M059J (cell line): ENCODE data around the gene MACROD2. TPM values are rescaled to one million over a fixed set of nuclear protein-coding genes. Genes with fewer than 3 reads are reported as not detected.
"Not testable (repeated sequence)": the region's sequence is repeated elsewhere in the genome, so short reads cannot be mapped to it uniquely, and the experiment has no call there.

Source experiments
- DNase-seq: peaks from one replicate; pipeline ENCODE4 v3.0.0-alpha.2; 2012; ENCODE audit warnings: low read depth
- total RNA-seq: library from RNA; depleted of rRNA; stranded (reverse); fragments of >200 nt; shearing (Covaris generic); gene quantifications from 2 replicates; pipeline ENCODE4 v1.2.3, GENCODE V29; 2014

Gene MACROD2
- total RNA-seq, 1 experiment from 2014 or later = 1.8 TPM

DNA sequence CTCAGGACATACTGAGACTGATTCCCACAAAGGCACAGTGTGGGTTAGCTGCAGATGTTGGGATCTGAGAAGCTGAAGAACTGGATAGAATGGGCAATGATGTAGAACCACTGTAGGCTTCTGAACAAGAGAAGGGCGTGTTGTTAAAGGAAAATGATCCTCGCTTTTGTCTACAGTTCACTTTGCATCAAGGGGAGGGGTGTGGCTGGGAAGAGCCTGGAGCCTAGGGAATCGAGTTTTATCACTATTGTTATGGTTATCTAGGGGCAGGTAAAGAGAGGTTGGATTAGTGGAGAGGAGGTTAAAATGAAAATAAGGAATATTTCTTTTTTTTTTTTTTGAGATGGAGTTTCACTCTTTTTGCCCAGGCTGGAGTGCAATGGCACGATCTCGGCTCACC lies 1809.8 kb downstream of the MACROD2 start:
- no peak for DNase-seq

DNA sequence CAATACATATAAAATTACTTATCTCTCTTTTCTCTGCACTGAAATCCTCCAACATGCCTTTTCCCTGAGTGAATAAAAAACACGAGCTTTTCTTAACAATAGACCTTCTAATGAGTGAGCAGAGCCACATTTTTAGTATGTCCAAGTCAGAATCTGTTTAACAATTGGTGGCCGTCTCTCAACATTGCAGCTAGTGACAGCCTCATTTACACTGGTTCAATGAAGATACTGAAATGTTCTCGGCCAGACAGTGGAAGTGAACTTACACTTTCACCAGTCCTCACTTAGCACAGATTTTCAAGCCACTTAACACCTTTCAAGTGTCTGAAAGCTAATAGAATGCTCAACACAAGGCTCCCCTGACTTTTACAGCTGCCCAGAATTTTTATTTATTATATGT lies 1810.8 kb downstream of the MACROD2 start:
- DNase-seq = no peak

DNA sequence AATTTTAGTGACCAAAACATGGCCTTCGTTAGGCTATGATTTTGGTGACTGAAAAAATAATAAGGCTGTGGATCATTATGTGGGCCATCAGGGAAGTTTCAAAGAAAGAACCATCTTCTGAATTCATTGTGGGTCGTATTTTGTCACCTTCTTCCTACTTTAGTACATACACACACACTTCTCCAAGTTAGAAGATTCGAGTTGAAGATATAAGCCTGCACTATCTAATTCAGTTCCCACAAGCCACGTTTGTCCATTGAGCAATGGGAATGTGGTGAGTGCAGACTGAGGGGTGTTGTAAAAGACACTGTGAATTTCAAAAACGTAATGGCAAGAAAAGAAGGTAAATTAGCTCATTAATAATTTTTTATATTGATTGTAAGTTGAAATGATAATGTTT lies 1812.0 kb downstream of the MACROD2 start:
- DNase-seq = no peak

DNA sequence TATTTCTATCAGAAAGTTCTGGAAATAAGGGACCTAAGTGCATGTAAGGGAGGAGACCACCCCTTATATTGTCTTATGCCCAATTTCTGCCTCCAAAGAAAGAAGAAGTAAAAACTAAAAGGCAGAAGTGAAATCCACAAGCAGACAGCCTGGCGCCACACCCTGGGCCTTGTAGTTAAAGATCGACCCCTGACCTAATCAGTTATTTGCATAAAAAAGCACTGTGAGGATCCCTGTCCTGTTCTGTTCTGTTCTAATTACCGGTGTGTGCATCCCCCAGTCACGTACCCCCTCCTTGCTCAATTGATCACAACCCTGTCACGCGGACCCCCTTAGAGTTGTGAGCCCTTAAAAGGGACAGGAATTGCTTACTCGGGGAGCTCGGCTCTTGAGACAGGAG lies 1812.5 kb downstream of the MACROD2 start:
- DNase-seq = not testable (repeated sequence)

DNA sequence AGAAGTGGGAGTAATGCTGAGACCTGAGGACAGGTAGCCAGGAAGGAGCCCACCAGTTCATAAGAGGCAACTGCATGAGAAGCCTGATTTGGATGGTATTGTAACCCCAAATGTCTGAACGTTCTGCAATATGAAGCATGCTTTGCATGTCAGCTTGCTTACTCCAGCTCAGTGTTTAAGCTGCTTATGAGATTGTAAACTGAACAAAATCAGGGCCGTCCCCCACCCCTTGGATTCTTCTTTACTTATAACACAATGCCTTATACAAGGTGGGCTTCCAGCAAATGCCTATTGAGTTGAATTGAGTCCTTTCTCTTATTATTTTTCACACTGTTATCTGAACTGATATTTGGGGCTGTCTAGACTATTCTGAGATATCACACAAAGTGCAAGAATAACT lies 1816.6 kb downstream of the MACROD2 start:
- no peak for DNase-seq

DNA sequence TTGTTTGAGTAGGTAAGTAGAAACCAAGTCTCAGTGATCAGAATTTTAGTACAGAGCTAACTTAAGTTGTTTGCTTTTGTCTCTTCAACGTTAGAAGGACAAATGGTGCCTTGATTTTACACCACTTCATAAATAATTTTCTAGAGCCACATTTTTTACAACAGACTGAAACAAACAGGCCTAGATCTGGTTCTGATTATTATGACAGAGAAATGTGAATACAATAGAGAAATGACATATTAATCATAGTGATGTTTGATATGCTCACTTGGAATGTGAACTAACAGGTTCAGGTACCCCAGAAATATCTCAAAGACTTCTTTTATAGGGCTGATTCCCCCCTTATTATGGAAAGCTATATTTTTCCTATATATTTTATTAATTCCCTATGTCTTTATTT lies 1817.4 kb downstream of the MACROD2 start:
- no peak for DNase-seq

DNA sequence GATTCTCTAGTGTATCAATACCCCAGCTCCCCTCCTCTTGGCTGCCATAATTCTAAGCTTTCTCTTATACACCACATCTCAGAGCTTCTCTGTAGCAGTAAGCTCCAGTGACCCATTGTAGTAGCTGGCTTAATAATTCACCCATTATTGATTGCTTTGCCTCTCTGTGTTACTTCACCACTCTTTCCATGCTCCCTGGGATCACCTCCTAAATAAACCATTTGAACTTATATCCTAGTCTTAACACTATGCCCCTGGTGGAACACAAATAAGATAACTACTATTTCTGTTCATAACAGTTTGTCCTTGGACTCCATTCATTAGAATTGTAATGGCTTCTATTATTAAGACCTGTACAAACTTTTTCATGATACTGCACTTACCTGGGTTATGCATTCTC lies 1819.0 kb downstream of the MACROD2 start:
- no peak for DNase-seq

DNA sequence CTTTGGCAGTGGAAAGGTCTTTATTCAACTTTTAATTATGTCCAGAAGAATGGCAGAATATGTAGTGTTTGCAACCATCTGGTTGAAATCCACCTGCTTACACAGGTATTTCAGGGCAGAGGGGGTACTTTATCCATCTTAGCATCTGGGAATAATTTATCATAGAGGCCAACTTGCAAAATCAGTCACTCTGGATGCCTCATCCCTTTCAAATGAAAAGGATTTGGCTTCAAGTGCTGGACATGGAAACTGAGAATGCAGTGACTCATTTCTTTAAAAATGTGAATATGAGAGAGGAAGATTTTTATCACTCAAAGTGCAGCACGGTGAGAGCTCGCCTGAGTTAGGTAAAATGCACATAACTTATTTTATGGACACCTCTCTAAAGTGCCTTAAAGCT lies 1819.6 kb downstream of the MACROD2 start:
- peak; percentile 65 for DNase-seq

DNA sequence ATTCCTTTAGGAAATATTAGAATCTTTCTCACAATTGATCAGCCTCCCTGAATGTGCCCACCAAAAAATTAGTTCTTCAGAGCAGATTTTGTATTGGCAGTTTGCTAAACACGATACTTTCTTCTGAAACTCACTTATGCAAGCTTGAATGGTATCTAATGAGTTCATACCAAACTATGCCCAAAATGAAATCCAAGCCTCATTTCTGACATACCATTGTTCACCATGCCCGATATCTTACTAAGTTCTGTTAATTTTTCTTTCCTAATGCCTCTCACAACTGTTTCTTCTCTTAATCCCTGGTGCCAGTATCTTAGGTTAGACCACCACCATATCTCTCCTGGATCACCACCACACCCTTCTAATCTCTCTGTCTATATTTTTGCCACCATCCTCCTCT lies 1822.0 kb downstream of the MACROD2 start:
- no peak for DNase-seq

DNA sequence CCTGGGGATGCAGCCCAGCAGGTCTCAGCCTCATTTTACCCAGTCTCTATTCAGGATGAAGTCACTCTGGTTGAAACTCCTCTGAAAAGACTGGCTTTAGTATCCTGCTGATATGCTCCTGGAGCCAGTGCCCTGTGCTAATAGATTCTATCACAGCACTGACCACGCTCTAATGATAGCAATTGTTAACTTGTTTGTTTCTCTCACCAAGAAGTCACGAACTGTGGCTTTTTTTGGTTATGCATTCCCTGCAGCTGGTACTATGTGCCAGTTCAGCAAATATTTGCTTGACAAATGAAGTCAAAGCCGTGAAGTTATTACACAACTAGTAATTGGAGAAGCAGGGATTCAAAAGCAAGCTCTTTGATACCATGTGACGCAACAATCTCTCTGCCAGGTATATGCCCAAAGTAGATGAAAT lies 1823.3 kb downstream of the MACROD2 start:
- DNase-seq = peak; percentile 37

DNA sequence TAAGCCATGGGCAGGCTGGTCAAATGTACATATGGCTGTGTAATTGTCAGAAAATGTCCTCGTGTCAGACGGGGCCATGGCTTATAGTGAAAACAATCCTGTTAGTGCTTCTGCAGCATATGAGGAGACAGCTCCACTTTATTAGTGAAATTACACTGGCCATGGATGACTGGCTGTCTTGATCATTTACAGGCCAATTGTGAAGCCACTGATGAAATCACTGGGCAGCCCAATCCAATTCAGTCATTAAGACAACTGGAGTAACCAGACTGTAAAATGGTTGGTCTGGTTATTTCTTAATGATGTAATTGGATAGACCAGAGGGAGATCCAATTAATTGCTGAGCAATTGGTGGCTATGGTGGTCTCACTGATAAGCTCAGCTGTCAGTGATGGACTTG lies 1828.4 kb downstream of the MACROD2 start:
- DNase-seq = no peak

DNA sequence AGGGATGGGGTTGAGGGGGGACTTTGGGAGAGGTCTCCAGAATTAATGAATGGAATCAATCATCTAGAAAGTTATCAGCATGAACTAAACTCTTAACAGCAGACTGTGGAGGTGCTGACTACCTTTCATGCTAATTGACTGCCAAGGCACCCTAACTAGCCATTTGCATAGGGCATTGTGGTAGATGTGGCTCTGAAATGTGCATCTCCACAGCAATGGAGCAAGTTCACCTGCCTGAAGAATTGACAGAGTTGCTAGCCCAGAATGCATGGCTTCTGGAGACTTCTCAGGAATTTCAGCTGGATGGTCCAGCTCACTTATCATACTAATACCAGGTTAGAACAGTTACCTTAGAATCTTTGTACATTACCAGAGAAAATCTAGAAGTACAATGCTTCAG lies 1832.3 kb downstream of the MACROD2 start:
- no peak for DNase-seq

DNA sequence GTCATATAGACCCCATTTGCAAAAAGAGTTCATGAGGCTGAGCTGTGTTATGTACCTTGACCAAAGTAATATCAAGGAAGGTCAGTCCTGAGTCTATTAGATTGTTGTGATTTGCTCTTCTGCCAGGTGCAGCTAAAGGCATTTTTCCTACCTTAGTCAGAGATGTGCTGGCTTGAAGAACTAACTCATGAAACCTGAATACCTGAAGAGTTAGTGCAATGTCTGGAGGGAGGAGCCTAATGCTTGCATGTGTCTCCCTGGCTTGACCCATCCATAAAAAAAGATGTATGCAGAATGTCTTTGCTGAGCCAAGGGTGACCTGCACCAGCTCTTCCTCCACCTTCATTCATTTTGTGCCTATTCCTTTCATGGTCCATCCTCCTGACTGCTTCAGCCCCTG lies 1835.9 kb downstream of the MACROD2 start:
- DNase-seq = peak; percentile 17

DNA sequence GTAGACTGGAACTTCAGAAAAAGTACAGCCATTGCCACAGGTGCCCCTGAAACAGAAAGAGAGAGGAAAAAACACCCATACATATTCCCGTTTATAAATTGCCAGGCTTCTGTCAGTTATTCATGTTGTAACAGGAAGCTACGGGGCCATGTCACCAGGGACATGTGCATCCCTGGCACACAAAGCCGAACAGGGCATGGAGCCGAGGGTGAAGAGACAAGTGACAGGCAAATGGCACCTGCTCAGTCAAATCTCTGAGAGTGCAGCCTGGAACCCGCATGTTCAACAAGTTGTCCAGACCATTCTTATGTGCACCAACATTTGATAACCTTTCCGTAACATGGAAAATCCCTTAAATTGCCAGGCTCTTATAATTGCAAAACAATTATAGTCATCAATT lies 1837.2 kb downstream of the MACROD2 start:
- DNase-seq = no peak

DNA sequence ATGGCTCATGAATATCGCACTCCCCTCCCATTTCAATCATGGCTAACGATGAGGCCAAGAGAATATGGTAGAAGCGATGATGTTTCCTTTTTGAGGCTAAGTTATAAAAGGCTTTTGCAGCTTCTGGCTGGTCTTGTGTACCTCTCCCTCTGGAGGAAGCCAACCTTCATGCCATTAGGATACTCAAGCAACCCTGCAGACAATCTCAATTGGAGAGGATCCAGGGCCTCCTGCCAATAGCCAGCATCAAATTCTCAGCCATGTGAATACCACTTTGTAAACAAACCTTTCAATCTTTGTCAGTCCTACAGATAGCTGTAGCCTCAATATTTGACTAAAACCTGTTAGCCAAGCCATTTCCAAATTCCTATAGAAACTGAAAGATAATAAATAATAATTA lies 1839.5 kb downstream of the MACROD2 start:
- DNase-seq = peak; percentile 71

DNA sequence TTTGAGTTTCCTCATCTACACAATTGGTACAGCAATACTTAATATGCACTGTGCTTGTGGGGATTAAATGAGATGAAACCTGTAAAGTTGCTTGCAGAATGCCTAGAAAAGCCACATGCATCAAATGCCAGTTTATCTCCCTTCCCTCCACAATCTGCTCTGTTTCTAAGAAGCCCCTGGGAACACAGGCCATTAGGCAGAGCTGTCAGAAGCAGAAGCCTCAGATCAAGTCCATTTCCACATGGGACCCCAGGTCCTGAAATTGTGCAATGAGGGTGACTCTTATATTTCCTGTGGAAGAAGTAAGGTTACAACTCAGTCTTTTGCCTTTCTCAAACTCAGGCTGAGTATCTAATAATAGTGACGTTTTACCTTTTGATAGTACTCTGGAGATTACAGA lies 1840.5 kb downstream of the MACROD2 start:
- no peak for DNase-seq

DNA sequence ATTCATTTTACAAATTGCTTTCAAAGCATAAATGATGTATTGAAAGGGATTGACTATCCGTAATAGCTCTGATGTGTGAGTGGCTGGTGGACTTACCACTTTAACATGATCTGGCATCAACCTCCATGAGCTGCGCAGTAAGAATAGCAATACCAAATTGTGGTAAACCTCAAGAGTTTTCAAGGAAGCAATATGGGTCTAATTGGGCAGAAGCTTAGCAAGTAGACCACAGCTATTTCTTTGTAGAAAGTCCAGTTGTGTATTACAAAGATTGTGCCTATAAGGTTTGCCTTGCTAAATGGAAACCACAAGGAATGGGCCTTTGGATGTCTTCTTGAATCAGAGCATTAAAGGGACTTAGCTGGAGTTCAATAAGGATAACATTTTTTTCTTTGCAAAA lies 1841.3 kb downstream of the MACROD2 start:
- peak; percentile 59 for DNase-seq

DNA sequence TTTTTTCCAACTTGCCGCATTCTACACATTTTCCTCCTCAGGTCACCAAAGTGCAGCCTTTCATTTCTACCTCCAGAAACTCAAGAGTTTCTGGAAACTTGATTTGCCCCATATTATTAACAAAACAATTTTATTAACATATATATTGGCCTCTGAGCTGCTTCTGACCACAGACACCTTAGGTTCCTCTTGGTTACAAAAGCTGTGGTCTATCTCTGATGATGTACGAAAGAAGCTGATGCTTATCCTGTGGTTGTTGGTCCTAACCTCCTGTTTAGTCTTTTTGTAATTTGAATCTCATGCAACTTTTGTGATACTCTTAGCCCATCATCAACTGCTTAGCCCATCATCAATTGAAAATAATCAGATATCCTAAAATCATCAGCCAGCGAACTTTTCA lies 1842.2 kb downstream of the MACROD2 start:
- DNase-seq = no peak

DNA sequence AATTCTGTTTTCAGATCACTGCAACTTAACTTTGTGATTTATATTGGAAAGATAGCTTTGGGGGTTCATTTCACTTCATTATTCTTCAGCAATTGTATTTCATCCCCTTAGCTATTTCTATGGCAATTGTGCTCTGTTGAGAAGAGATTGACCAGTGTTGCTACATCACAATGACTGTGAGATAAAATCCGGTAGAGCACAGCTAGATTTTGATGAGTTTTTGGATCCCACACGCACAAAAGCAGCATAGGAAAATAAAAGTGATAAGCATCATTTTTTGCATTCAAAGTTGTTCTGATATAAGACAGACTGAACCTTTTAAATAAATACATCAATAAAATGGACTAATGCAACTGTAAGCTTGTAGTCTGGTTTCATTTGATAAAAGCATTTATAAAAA lies 1843.2 kb downstream of the MACROD2 start:
- DNase-seq = no peak

DNA sequence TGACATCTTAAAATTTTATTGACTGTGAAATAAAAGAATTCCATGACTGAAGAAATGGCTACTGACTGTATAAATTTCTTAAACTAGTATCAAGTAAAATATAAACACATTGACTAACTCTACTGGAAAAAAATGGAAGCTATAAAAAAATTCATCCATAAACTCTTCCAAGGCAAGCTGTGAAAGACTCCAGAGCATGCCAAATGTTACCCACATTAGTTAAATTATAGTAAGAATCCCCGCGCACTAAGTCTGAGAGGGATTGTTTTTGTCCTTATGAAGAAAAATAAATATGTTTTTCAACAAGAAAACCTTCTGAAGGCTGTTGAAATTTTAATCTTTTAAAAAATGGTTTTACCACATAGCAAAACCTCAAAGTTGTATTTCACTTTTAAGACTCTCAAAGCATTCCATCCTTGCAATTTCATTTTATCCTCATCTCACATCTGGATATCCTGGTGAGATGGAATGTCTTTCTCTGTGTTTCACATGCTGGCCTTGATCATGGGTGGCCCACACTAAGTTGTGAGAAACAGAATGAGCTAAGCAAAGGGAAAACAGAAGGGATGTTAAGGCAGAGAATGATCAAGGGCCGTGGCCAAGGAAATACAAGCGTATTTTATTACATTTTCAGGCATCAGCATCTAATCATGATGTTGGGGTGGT lies 1845.5 kb downstream of the MACROD2 start:
- no peak for DNase-seq

DNA sequence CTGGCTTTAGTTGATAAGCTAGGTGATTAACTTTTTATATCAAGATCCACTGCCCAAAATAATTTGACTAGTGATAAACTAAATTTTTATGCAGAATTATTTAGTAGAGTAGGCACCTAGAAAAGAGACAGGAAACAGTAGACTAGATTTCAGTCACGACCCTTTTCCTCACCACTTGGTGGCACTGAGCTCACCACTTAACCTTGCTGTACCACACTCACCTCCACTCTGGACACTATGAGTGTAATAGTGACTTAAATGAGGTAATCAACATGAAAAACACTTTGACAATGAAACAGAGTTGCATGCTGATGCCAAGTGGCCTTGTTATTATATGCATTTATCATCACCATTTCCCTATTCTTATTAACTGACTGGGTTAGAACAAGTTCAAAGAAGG lies 1847.6 kb downstream of the MACROD2 start:
- no peak for DNase-seq

DNA sequence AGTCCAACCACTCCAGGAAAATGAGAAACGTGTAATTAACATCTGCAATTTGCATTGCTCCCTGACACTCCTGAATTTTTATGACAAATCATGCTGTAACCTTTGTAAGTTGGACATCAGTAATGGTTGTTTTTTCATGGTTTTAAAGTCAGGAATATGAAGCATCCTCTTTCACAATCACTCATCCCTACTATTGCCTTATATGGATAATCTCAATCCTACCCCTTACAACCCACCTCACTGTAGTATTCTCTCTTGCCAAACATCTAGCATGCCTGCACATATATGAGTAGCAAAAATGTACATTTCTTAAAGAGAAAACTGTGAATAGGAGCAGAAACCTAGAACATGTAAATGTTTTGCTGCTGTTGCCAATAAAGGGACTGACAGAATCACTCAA lies 1848.5 kb downstream of the MACROD2 start:
- DNase-seq = no peak

DNA sequence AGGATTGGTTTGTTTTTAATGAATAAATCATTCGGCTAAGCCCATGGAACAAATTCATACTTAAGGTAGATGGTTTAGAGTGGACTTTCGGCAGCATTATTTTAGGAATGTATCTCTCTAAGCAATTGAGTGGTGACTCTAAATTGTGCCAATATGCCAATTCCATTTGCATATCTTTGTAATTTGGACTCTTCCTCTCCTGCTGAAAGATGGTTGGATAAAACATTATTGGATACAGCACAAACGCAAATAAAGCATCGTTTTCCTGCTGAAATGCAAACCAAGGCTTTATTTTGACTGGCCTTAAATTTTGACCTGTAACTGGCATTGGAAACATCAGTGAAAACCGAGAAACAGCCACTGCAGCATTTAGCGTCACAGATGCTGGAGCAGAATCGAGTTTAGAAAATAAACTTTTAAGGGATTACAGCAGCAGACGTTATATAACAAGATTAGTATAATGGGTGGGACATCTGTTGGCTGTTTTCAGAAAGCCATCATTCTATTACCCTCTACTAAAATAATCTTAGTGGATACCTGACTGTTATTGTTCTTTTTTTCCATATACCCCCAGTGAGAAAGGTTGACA lies 1852.0 kb downstream of the MACROD2 start:
- no peak for DNase-seq

DNA sequence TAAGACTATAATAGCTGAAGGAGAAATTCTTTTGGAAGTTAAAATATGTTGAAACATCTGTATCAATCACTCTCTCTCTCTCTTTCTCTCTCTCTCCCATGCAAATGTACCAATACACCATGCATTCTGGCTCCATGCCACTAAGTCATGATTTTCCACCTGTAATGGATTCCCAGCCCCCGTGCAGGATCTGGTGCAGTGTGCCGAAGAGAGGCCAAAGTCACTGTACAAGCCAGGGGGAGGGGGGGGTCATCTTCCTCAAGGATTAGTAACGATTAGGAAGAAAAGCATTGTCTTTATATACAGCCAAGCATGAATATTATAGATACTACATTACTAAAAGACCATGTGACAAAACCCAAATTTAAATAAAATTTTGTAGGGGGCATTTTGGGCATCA lies 1852.8 kb downstream of the MACROD2 start:
- no peak for DNase-seq
